GM08714 (cell line): Measurements from ENCODE around the gene NCCRP1.
"Not testable (repeated sequence)": the region's sequence is repeated elsewhere in the genome, so short reads cannot be mapped to it uniquely, and the experiment has no call there.

Experiments used
- H3K4me3 ChIP-seq: fragments of 200-500 bp; sonication (Bioruptor generic); 2 replicates; pipeline ENCODE4 v1.5.1; 2014; ENCODE audit warnings: mild to moderate bottlenecking, low read length, inconsistent platforms
- ZNF274 ChIP-seq: IDR thresholded peaks from 2 replicates; pipeline ENCODE4 v1.6.1; 2012; ENCODE audit warnings: mild to moderate bottlenecking, low read depth, low read length

The NCCRP1 gene

DNA sequence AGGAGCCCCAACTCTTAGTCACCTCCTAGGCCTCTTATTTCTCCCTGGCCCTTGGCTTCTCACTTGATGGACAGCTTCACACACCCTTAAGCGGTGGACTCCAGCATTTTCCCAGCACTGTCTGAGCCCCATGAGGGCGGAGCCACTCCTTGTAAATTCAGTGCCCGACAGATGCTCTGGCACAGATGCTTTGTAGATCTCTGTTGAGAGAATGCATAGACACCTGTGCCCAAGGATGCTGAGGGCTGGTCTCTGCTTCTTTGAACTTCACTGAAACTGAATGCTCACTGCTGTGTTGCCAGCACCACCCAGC is 4.0 kb downstream of the NCCRP1 start:
- H3K4me3 ChIP-seq = no peak overlapping the region
- TF ChIP-seq ZNF274 = no peak

GRCh38 chr19:39202998-39203355 is 6.2 kb downstream of the NCCRP1 start:
- no peak for TF ChIP-seq ZNF274
- H3K4me3 ChIP-seq = no peak overlapping the region

GRCh38 chr19:39203372-39204341 is 6.9 kb downstream of the NCCRP1 start, which contains the start of gene SYCN:
Gene SYCN (minus strand): TSS chr19:39204263. CDS start chr19:39204254, 9 bp downstream.
- TF ChIP-seq ZNF274 = no peak
- H3K4me3 ChIP-seq = no peak within 1 kb of the TSS

- TF ChIP-seq ZNF274 = no peak
- no peak overlapping the region for H3K4me3 ChIP-seq
Measured at GRCh38 chr19:39205449-39205764, 8.6 kb downstream of the NCCRP1 start.

- no peak for TF ChIP-seq ZNF274
- no peak overlapping the region for H3K4me3 ChIP-seq
Measured at GRCh38 chr19:39206122-39206521, 9.4 kb downstream of the NCCRP1 start.

DNA sequence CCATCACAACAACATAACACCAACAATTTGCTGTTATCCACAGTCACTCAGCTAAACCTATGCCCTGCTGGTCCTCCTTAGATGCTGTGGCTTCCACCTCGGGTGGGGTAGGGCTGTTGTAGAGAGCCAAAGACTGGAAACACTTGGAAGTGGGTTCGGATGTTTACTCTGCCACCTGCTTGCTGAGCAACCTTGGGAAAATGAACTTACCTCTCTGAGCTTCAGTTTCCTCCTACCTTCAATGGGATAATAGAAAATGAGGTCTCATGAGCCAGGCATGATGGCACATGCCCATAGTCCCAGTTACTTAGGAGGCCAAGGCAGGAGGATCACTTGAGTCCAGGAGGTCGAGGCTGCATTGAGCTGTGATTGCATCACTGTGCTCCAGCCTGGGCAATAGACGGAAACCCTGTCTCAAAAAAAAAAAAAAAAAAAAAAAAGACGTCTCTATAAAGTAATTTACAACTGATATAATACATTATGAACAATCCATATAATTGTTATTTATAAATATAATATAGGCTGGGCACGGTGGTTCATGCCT is 10.6 kb downstream of the NCCRP1 start:
- TF ChIP-seq ZNF274 = no peak
- H3K4me3 ChIP-seq = no peak overlapping the region

- no peak overlapping the region for H3K4me3 ChIP-seq
- no peak for TF ChIP-seq ZNF274
Measured at GRCh38 chr19:39208175-39208795, 11.5 kb downstream of the NCCRP1 start.

- TF ChIP-seq ZNF274 = no peak
- H3K4me3 ChIP-seq = no peak overlapping the region
Measured at GRCh38 chr19:39209196-39209595, 12.4 kb downstream of the NCCRP1 start.

GRCh38 chr19:39211731-39212374 is 15.1 kb downstream of the NCCRP1 start:
- no peak overlapping the region for H3K4me3 ChIP-seq
- TF ChIP-seq ZNF274 = no peak

GRCh38 chr19:39212375-39212742 is 15.6 kb downstream of the NCCRP1 start:
- no peak for TF ChIP-seq ZNF274
- H3K4me3 ChIP-seq = no peak overlapping the region

DNA sequence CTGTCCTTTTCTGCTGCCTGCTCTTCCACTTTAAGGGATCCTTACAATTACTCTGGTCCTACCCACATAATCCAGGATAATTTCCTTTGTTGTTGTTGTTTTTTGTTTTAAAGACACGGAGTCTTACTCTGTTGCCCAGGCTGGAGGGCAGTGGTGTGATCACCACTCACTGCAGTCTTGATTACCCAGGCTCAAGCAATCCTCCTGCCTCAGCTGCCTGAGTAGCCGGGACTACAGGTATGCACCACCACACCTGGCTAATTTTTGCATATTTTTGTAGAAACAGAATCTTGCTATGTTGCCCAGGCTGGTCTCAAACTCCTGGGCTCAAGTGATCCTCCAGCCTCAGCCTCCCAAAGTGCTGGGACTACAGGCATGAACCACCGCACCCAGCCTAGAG is 18.6 kb downstream of the NCCRP1 start:
- H3K4me3 ChIP-seq = not testable (repeated sequence)

DNA sequence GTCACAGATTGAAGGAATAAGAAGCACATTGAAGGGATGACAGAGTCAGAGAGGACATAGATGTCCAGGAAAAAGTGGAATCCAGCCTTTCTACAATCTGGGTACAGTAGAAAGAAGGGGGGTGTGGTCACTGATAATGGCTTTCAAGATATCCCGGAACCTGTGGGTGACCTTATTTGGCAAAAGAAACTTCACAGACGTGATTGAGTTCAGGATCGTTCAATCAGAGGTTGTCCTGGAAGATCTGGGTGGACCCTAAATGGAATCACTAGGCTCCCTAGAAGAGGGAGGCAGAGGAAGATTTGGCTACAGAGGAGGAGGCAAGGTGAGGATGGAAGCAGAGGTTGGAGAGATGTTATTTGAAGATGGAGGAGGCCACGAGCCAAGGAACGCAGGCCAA is 20.3 kb downstream of the NCCRP1 start:
- H3K4me3 ChIP-seq = no peak overlapping the region
- TF ChIP-seq ZNF274 = no peak

GRCh38 chr19:39218230-39219007 is 21.7 kb downstream of the NCCRP1 start:
- no peak for TF ChIP-seq ZNF274
- no peak overlapping the region for H3K4me3 ChIP-seq

GRCh38 chr19:39219108-39219507 is 22.3 kb downstream of the NCCRP1 start:
- H3K4me3 ChIP-seq = not testable (repeated sequence)
